Nucleus accumbens (tissue), 56 donors: Measurements from ENCODE around the gene BANK1.

Experiments used
- DNase-seq, 56 donors: peaks; one replicate each; lab custom pipeline; 2025; lab: John Stamatoyannopoulos, UW

Gene BANK1

DNA sequence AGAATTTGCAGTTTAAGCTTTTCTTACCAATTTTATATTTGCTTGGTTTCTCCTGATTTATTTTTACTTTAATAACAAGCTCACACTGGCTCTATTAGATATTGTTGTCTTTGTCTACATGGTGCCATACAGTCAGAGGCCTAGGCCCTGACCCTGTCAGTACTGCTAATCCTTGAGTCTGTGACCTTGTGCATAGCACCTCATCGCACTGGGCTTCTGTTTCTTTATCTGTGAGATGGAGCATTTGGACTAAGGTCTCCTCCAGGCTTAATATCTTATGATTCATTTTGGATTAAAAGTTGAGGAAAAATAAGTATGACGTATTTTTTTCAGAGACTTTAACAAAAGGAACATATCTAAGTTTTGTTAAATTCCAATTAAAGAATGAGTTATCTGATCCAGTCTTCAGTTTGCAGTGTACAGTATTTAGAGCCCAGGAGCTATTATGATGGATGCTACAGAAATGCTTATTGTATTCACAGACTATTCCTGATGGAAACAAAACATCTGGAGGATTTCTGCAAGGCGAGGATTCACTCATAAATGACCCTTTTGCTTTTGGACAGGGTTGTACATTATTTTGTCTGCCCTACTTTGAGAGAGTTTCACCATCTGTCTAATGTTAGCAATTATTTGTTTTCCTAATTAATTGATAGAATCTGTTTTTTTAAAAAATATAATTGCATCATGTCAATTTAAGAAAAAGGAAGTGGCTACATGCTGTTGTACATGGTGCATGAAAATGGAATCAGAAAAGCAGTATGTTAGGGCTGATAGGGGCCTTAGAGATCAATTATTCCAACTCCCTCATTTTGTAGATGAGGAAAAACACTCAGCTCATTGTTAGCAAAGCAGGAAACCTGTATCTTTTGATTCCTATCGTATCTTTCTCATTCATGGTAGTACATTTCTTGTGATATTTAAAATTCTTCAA, 203.6 kb downstream of the BANK1 start:
- DNase-seq: no peak

DNA sequence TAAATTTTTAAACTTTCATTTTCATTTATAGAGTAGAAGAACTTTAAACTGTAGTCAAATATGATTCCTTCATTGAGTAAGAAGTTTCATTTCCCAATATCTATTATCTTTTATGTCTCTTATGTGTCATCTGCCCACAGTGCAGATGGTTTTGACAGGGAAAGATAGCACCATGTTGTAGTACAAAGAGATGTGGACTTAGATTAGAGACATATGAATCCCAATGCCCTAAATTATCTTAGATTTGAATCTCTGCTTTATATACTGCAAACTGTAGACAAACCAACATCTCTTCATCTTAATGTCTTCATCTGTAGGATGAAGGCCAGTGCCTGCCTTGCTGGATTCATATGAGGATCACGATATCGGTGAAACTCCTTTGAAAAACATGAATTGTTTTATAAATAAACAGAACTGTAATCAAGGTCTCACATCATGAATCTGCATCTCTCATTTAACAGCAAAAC, 217.5 kb downstream of the BANK1 start:
- DNase-seq: no peak

DNA sequence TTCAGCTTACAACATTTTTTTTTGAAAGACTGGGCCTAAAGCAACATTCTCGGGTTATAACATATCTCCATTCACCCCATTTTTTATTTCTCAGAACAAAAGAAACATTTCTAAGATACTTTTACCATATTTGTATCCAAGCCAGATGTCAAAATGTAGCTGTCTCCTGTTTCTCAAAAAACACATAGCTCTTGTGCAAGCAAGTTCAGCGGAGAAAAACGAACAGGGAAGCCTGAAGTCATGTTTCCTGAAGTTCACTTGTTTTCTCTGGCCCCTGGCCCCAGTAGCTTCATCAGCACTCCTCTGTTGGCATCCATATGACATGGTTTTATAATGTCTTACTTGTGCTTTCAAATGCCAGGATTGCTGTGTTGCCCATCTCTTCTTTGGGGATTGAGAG, 218.2 kb downstream of the BANK1 start:
- no peak for DNase-seq

DNA sequence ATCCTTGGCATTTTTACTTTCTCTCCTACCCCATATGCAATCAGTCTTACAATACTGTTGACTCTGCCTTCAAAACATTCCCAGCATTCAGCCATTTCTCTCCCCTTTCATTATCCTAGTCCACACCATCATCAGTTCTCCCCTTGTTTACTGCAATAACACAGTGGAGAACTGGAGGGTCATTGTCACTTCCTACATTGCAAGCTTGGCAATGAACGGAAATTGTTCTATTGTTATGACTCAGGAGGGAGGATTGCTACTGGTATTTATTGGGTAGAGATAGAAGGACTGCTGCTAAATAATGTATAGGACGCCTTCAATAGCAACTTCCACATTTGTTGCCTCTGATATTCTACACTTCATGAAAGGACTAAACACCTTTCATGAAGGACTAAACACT, 231.8 kb downstream of the BANK1 start:
- no peak for DNase-seq

DNA sequence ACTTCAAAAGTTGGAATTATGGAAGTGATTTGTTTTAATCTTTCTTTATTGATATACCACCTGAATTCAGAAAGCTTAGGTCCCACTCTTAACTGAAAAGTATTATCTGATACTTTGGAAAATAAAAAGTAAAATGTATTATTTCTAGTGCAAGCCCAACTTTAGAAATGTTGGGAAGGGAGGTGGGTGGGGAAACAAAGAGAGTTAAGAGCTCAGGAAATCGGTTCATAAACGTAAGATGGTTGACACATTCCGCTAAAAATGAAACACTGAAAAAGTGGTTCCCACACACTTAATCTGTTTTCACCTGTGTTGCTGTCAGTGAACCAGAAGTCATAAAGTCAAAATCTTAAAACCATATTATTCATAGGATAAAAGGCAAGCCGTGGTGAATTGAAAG, 237.4 kb downstream of the BANK1 start:
- peak in 7 of 56 donors; percentile 0 to 38 (median 6) for DNase-seq

DNA sequence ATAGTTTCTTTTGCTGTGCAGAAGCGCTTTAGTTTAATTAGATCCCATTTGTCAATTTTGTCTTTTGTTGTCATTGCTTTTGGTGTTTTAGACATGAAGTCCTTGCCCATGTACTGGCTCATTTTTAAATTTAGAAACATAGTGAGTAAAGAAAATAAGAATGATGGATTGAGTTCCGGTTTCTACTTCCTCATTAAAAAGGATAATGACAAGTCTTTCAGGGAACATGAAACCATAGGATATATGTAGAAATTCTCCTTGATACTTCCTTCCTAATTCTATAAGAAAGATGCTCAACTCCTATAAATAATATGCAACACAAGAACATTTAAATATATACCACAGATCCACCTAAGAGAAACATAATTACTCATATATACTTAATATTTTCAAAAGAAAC, 240.9 kb downstream of the BANK1 start:
- DNase-seq: no peak

DNA sequence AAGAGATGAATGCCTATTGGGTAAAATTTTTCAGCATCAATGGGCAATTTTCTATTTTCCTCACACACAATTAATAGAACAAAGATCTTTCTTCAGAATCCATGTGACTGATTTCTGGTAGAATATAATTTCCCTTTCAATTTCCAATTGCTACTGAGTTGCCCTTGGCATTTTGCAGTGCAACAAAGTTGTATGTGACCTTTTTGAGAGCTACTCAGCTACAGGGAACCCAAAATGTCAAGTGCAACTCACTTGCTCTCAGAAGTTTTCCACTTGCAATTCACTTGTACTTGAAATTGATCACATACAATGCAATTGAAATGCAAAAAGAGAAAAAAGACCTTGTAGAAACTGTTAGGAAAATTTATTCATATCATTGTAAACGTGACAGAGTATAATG, 245.5 kb downstream of the BANK1 start:
- no peak for DNase-seq

DNA sequence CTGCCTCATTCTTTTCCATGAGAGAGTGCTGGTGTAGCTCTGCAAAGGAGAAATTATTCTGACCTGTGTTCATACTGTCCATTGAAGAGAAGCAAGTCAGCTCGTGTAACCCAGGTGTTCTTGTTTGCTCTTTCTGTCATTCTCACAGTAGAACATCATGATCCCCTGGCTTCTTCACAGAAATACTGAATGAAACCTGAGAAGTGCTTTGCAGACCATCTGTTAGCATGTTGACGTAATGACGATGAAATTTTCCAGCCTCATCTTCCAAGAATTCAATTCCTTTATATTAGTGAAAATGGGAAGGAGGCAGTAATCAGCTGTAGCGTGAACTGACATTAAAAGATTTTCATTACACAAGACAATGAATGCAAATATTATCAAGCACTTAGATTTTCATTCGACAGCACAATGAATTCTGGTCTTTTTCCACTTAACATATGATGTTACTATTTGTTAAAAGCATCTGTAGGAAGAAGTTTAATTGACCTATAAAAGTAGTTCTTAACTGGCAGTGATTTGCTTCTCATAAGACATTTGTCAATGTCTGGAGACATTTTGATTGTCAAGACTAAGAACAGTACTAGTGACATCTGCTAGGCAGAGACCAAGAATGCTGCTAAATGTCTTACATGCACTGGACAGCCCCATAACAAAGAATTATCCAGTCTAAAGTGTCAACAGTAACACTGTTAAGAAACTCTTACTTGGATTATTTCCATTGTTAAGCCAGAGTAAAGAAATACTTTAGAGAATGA, 246.3 kb downstream of the BANK1 start:
- DNase-seq: no peak

DNA sequence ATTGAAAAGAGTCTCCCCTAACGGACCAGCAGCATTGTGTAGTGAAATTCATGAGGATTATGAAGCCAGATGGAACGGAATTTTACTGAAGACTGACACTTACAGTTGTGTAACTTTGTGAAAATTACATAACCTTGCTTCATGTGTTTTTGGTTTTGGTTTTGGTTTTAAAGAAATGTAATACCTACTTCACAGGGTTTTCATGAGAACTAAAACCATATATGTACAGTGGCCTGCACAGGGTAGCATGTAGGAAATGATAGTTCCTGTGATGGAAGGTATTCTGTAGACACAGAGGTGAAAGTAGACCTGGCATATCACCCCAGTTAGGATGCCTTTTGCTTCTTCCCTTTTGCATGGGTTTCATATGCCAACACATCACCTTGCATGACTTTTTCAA, 247.0 kb downstream of the BANK1 start:
- DNase-seq: no peak

DNA sequence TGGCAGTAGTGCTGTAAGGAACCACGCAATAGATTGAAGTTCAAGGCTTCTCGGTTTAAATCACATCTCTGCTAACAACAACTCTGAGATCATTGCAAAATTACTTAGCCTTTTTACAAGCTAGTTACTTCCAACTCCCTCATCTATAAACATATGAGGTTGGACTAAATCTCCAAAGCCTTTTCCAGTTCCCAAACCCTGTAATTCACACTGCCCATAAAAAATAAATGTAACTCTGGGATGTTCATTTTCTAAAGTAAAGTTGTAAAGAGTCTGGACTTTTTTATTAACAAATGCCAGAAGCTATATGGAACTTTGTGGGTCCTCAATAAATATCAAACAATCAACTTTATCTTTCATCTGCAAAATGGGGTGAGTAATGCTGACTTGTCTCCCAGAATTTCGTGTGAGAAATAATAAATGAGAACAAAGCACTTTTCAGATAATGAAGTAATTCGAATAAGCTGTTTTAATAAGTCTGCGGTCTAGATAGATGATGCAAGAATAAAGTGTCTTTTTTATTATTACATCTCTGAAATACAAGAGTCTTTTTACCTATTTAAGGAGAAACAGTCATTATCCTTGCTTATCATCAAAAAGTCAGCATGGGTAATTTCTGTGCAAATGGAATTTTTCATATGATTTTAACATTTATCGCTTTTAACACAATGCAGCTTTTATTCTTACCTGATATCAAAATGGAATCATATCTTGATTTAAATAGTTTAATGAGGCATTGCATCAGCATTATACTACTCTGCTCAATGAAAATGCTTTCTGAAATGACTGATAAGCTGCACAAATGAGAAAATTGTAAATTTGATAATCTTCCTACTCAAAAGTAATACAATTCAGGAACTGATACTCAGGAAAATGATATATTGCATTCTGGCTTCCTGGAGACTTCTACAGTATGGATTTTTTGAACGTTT, 252.6 kb downstream of the BANK1 start:
- no peak for DNase-seq

DNA sequence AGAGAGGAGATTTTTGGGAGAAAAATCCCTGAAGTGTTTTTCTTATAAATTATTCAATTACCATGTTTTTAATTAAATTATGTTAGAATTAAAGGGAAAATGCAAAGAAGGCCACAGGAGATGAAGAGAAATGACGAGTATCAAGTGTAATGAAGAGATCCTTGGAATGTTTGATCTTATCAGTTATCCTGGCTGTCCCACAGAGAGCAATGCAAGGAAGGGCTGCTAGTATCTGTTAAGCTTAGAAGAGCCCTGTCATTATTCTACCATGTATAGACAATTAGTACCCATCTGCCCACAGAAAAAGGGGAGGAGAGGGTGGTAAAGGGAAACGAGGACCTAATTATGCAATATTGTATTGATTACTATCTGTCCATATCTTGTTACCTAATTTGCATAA, 257.1 kb downstream of the BANK1 start:
- DNase-seq: no peak

DNA sequence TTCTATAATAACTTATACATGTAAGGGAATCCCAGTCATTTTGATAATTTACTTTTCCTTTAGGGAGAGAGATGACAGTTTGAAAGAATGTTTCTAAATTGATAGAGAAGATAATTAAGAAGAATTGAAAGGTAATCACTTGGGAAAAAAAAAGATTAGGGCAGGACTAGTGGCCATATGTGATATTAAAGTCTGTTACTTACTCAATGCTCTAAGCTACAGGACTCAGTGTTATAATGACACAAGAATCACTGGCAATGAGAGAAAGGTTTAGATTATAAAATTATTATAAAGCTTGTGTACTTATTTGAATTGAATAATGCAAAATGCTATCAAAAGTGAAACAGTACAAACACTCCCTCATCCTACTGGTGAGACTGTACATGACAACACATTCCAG, 265.3 kb downstream of the BANK1 start:
- DNase-seq: no peak

DNA sequence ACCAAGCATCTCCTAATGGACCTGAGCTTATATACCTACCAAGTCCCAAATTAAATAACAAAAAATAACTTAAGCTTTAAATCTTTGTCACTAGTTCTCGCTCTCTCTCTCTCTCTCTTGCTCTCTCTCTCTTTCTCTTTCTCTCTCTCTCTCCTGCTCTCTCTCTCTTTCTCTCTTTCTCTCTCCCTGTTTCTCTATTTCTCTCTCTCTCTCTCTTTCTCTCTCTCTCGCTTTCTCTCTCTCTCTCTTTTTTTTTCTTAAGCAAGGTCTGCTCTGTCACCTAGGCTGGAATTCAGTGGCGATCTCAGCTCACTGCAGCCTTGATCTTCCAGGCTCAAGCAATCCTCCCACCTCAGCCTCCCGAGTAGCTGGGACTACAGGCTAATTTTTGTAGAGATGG, 266.6 kb downstream of the BANK1 start:
- DNase-seq: no peak

DNA sequence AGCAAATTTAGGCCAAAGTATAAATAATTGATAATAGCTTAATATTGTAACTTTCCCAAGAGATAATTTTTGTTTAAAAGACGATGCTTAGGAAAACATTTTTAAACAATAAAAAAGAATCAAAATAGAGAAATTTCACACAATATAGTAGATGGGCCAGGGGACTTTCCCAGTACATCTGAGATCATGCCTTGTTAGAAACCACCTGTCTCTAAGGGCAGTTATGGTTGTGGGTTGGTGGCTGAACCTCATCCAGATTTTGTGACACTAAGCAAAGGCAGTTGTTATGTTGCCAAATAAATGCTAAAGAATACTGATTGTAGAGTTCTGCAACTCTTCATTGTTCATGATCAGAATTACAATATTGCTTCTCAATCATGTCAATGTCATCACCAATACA, 270.6 kb downstream of the BANK1 start:
- DNase-seq: no peak

DNA sequence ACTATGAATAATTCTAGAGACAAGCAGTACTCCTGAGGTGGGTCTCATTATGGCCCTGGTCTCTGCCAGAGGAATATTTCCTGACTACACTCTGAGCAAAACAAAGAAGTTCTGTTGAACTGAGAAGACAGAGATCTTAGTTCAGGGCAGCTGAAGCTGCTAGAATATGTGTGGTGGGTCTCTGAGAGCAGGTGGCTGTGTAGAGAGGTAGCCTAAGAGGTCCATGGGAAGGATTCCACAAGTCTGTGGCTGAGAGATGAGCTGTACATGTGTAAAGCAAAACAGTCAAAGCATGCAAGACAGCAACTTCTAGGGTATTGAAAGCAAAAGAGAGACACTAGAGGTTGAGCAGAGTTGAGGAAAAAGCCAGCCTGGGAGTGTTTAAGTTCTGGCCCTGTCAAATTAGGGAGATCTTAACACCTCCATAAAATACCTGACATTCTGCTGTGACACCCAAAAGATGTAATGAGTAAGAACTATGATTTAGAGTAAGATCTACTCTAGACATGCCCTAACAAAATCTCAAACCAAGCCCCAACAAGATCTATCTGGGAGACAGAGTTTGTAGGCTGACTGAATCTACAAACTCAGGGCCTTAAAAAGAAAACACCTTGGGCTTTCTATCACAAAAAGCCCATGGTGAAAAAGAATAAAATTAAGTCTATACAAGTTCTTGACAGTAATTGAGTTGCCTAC, 274.4 kb downstream of the BANK1 start:
- DNase-seq: no peak

DNA sequence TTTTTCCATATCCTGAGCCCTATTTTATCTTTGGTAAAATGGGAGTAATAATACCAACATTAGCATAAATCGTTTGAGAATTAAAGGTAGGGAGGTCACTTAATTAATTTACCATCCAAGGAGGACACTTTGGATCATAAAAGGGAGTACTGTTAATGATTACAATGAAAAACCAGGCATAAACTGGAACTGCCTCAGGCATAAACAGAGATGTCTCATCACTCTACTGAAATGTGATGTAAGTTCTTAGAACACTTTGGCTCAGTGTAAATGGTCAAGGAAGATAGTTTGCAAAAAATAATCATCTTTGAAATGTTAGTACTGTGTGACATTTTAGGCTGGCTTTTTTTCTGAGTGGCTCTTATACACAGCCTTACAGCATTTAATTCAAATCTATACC, 286.1 kb downstream of the BANK1 start:
- no peak for DNase-seq

DNA sequence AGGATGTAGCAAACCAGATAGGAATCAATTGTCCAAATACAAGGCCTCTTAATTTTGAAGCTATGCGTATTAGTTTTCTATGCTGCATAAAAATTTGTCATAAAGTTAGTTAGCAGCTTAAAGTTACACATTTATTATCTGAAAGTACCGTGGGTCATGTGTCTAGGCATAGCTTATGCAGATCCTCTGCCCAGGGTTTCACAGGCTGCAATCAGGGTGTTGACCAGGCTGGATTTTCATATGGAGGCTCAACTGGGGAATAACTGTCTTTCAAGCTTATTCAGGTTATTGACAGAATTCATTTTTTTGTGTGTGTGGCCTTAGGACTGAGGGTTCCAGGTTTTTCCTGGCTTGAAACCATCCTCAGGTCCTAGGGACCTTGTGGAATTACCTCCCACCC, 289.7 kb downstream of the BANK1 start:
- no peak for DNase-seq

DNA sequence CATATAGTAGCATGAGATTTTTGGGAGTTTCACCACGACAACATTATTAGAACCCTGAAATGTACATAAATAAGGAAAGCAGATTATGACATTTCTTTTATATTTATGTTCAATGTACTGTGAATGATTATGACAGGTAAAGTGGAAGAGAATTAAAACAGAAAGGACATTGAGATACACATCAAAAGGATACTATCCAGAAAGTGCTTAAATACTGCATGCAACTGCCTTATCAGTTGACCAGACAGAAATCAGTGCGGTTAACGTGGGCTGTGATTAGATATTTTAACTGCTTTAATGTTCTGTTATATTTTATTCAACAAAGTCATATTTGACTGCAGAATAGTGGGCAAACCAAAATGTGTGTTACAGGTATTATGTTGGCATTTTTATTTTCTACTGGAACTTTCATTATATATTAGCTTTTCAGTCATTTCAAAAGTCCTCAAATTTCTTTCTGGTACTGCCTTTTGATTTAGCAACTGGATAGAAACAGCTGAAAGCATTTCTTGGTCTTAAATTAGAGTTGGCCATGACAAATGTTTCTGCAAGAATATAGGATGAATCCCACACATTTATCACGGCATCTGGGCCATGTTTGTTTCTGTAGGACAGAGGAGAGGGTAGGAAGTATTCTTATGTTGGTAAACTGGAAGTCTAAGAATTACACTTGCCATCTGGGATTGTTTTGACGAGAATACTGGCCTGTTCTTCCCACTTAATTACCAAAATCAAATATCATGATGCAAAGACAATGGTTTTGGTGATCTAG, 299.5 kb downstream of the BANK1 start:
- no peak for DNase-seq

DNA sequence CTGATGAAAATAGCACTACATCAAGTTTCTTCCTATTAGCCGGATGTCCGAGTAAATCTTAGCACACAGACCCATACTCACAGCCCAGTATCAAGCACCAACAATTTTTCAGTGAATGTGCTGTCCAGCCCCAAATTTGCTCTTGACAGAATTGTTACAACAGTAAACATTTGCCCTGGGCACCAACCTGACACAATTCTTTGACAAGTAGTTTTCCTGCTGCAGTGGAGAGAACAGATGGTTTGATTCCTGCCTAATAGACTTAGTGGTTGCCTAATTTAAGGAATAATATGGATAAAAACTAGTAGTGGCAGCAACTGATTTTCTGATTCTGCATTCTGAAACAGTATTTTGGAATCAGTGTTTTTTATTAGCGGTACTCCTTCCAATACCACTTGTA, 301.1 kb downstream of the BANK1 start:
- DNase-seq: no peak
